ENCODE data around the gene PTP4A2. TPM values are rescaled to one million over a fixed set of nuclear protein-coding genes. Genes with fewer than 3 reads are reported as not detected.

The PTP4A2 gene
- total RNA-seq, 6 donors from 2014 or later = 71.6 to 279 (median 148) TPM

DNA sequence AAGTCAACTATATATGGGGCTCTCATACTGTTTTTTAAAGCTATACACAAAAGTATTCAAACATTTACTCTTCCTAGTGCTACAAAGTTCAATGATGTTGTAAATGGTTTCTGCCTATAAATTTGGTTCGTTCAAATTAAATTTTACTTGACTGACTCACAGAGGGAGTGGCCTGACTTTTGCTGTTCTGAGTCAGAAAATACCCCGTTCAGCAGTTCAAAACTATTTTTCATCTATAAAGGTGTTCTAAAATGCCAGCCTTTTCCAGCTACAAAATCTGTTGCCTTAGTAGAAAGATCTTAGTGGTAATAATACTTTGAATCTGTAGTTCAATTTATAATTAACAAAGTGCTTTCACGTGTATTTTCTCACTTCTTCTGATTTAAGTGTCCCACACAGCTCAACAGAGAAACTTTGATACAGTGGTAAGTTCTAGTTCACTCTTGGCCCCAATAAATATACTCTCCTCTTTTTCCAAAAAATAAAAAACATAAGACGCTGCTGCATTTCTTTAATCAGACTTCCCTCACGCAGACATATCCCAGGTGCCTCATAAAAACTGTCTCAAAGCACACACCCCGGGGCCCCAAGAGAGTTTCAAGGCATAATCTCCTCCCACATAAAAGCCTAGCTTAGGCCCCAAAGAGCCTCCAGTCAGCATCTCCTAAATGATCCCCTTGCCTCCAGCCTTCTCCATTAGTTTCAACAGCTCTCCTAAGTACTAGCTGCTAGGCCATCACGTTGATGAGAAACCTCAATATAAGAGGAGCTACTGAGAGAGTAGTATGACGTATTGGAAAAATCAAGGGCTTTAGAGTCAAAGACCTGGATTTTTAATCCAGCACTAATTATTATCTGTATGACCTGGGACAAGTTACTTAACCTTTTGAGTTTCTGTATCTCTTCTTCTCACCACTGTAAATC lies 3.2 kb downstream of the PTP4A2 start:
- H3K9me3 ChIP-seq = no peaks in the 10 kb centered on the region
- DNase-seq (no peak), ATAC-seq (ENCODE audit: low FRiP score in 2 of 2) (no peak)
- peaks cover 81 to 87% (median 84%) of the 10 kb centered on the region in 4 donors for H3K4me1 ChIP-seq
- TF ChIP-seq POLR2AphosphoS5 (IDR thresholded peaks at IDR 0.05) = no peak
- TF ChIP-seq, protein P1, sequence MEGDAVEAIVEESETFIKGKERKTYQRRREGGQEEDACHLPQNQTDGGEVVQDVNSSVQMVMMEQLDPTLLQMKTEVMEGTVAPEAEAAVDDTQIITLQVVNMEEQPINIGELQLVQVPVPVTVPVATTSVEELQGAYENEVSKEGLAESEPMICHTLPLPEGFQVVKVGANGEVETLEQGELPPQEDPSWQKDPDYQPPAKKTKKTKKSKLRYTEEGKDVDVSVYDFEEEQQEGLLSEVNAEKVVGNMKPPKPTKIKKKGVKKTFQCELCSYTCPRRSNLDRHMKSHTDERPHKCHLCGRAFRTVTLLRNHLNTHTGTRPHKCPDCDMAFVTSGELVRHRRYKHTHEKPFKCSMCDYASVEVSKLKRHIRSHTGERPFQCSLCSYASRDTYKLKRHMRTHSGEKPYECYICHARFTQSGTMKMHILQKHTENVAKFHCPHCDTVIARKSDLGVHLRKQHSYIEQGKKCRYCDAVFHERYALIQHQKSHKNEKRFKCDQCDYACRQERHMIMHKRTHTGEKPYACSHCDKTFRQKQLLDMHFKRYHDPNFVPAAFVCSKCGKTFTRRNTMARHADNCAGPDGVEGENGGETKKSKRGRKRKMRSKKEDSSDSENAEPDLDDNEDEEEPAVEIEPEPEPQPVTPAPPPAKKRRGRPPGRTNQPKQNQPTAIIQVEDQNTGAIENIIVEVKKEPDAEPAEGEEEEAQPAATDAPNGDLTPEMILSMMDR (IDR thresholded peaks at IDR 0.05) = no peak
- no peak for TF ChIP-seq POLR2A (IDR thresholded peaks at IDR 0.05)
- TF ChIP-seq EP300 (IDR thresholded peaks at IDR 0.05) = no peak
- 34 to 38% methylated on average over 8 of the region's 8 CpGs for WGBS, 2 donors
- H3K27ac ChIP-seq = peak overlapping the region; percentile 28 to 99 (median 66)
- no peaks in the 10 kb centered on the region for H3K27me3 ChIP-seq
- H3K4me3 ChIP-seq = peak overlapping the region in 1 of 4 donors; percentile 81
- no peaks in the 10 kb centered on the region for H3K36me3 ChIP-seq

DNA sequence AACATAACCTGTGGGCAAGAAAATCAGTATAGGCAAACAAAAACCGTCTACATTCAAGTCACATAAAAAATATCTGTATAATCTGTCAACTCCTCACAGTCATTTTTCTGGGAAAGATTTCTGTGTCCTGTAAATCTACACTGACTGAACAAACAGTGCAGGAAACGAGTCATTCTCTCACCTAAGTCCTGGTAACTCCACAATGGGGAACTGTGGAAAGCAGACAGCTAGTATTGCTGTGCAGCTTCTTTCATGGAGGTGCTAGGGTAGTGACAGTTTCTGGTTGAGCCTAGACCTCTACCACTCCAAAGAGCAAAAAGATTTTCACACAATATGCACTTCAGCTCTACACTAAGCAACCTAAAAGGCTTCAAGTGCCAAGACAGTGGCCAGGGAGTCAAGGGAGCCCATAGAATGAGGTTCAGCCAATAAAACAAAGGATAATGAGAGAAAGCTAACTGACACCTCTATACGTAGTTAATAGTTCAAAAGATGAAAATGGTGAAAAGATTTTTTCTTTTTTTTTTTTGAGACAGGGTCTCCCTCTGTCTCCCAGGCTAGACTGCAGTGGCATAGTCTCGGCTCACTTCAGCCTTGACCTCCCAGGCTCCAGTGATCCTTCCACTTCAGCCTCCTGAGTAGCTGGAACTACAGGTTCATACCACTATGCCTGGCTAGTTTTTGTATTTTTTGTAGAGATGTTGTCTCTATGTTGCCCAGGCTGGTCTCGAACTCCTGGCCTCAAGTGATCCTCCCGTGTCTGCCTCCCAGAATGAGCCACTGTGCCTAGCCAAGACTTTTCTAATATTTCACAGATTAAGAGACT lies 5.5 kb downstream of the PTP4A2 start:
- TF ChIP-seq, protein P1 (IDR thresholded peaks at IDR 0.05) = no peak
- TF ChIP-seq POLR2AphosphoS5 (IDR thresholded peaks at IDR 0.05) (no peak), EP300 (IDR thresholded peaks at IDR 0.05) (no peak)
- DNase-seq = no peak
- Histone ChIP-seq H3K27ac (peak overlapping the region; percentile 43 to 99 (median 65)), H3K9me3 (no peaks in the 10 kb centered on the region), H3K27me3 (no peaks in the 10 kb centered on the region), H3K4me1 (peaks cover 83 to 94% (median 91%) of the 10 kb centered on the region in 4 donors), H3K4me3 (no peak overlapping the region), H3K36me3 (no peaks in the 10 kb centered on the region)
- ATAC-seq (ENCODE audit: low FRiP score in 2 of 2) = no peak
- WGBS, 2 donors = 50 to 55% methylated on average over 6 of the region's 6 CpGs

DNA sequence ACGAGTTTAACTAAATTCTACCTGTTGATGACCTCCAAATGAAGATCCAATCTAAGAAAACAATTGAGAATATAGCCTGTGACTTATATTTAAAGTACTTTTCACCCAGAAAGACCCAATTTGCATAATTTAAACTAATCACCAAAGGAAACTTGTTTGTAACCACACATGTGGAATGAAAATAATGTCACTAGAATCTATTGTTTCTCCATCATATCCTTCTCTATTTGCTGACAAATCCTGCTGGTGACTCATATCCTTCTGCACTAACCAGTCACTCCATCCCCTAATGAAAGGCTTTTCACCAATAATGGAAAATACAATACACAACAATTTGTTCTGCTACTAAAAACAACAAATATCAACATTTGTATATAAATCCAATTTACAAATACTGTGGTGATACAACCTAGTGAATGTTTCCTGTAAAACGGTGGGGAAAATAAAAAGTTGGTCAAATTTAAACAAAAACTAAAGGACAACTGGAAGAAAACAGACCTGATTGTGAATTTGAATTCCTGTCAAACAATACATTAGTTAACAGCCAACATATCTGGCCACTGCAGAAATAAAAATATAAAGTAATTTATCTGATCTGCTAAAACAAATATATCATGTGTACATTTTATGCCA lies 6.5 kb downstream of the PTP4A2 start:
- no peak overlapping the region for H3K4me3 ChIP-seq
- no peaks in the 10 kb centered on the region for H3K9me3 ChIP-seq
- no peaks in the 10 kb centered on the region for H3K36me3 ChIP-seq
- H3K4me1 ChIP-seq = peaks cover 92 to 100% (median 99%) of the 10 kb centered on the region in 4 donors
- WGBS, 2 donors = 20% methylated on average over 2 of the region's 2 CpGs
- peak overlapping the region; percentile 32 to 99 (median 65) for H3K27ac ChIP-seq
- TF ChIP-seq POLR2AphosphoS5 (IDR thresholded peaks at IDR 0.05) = no peak
- no peak for TF ChIP-seq POLR2A (IDR thresholded peaks at IDR 0.05)
- TF ChIP-seq, protein P1 (IDR thresholded peaks at IDR 0.05) = no peak
- no peak for TF ChIP-seq EP300 (IDR thresholded peaks at IDR 0.05)
- DNase-seq (no peak), ATAC-seq (ENCODE audit: low FRiP score in 2 of 2) (peak in 1 of 2 donors; percentile 67)
- H3K27me3 ChIP-seq = no peaks in the 10 kb centered on the region

DNA sequence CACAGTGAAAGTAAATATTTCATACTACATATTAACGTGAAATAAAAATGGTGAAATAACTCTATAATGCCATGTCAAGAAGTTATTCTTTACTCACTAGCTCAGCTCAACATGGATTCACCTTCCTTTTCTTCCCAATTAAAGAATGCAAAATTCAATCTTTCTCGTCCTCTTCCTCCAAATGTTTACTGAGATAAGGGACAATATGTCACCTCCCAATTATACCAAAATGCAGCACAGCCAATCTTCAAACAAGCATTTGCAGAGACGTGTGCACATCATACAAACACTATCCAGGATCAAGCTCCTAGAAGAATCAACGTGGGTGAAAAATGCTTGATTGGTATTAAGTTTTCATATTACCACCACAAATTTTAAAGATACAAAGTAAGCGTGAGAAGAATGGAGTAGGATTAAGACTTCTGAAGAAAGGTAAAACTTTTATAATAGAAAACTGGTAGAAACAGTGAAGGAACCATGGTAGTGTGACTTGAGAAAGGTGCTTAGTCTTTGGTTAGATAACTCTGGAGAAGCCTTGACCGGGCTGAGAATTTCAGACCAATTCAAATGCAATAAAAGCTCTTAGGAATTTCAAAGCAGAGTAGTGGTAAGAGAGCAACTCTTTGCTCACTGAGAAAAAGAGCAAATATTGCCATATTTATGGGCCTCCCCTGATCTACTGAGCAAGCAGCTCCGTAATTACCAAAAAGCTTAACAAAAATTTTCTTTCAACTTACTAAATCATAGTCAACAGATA lies 7.2 kb downstream of the PTP4A2 start:
- H3K4me1 ChIP-seq = peaks cover 92 to 100% (median 99%) of the 10 kb centered on the region in 4 donors
- no peak for DNase-seq
- no peaks in the 10 kb centered on the region for H3K9me3 ChIP-seq
- no peak overlapping the region for H3K4me3 ChIP-seq
- TF ChIP-seq, protein P1 (IDR thresholded peaks at IDR 0.05) = no peak
- TF ChIP-seq POLR2AphosphoS5 (IDR thresholded peaks at IDR 0.05) = no peak
- TF ChIP-seq EP300 (IDR thresholded peaks at IDR 0.05) = no peak
- no peak for TF ChIP-seq POLR2A (IDR thresholded peaks at IDR 0.05)
- peak overlapping the region; percentile 32 to 99 (median 65) for H3K27ac ChIP-seq
- H3K27me3 ChIP-seq = no peaks in the 10 kb centered on the region
- WGBS, 2 donors = 37 to 39% methylated on average over 7 of the region's 7 CpGs
- ATAC-seq (ENCODE audit: low FRiP score in 2 of 2) = no peak
- no peaks in the 10 kb centered on the region for H3K36me3 ChIP-seq

Data from upper lobe of left lung (tissue), 6 donors.